Fibroblast of lung (primary cell): ENCODE data around the gene KRT20. TPM values are rescaled to one million over a fixed set of nuclear protein-coding genes. Genes with fewer than 3 reads are reported as not detected.

Experiments
- DNase-seq, 2 donors: peaks; one replicate each; pipeline versions ENCODE4 v3.0.0 to v3.0.0-alpha.2; 2010; ENCODE audit warnings: low read depth in 2 of 2
- H2AFZ ChIP-seq: 2 replicates; pipeline ENCODE4 v1.5.1; 2012; ENCODE audit warnings: low read length, control low read depth, inconsistent platforms
- H3K27ac ChIP-seq: 2 replicates; pipeline ENCODE4 v1.5.1; 2011; ENCODE audit warnings: low read length, control low read depth; ENCODE audit not compliant: insufficient read depth
- H3K27me3 ChIP-seq: 2 replicates; pipeline ENCODE4 v1.5.1; 2011; ENCODE audit warnings: mild to moderate bottlenecking, low read length; ENCODE audit not compliant: control insufficient read depth, insufficient read depth
- H3K36me3 ChIP-seq: 2 replicates; pipeline ENCODE4 v1.5.1; 2011; ENCODE audit warnings: low read length; ENCODE audit not compliant: control insufficient read depth, insufficient read depth
- H3K4me1 ChIP-seq: 2 replicates; pipeline ENCODE4 v1.5.1; 2011; ENCODE audit warnings: low read length; ENCODE audit not compliant: control insufficient read depth, insufficient read depth; ENCODE audit errors: extremely low read depth
- H3K4me2 ChIP-seq: 2 replicates; pipeline ENCODE4 v1.5.1; 2011; ENCODE audit warnings: low read length, control low read depth; ENCODE audit not compliant: insufficient read depth; ENCODE audit errors: extremely low read depth
- H3K4me3 ChIP-seq, 4 experiments: fragments of 200-600 bp in 1 of 4; sonication (generic) in 1 of 4; replicated peaks in 1 of 4; 2 replicates each; pipeline ENCODE4 v1.5.1; 2011 to 2016; ENCODE audit warnings: low read length in 4 of 4, low read depth in 3 of 4, mild to moderate bottlenecking in 3 of 4, control low read depth in 2 of 4, inconsistent platforms in 1 of 4, mixed read lengths in 1 of 4; ENCODE audit not compliant: insufficient read depth in 1 of 4; ENCODE audit errors: control extremely low read depth in 1 of 4
- H3K79me2 ChIP-seq: 2 replicates; pipeline ENCODE4 v1.5.1; 2012; ENCODE audit warnings: mild to moderate bottlenecking, low read length, inconsistent platforms; ENCODE audit not compliant: control insufficient read depth, insufficient read depth
- H3K9ac ChIP-seq: 2 replicates; pipeline ENCODE4 v1.5.1; 2011; ENCODE audit warnings: mild to moderate bottlenecking, low read length, control low read depth; ENCODE audit not compliant: insufficient read depth
- H3K9me3 ChIP-seq: 2 replicates; pipeline ENCODE4 v1.5.1; 2012; ENCODE audit warnings: low read depth, low read length; ENCODE audit not compliant: control insufficient read depth, insufficient read depth
- H4K20me1 ChIP-seq: 2 replicates; pipeline ENCODE4 v1.5.1; 2011; ENCODE audit warnings: low read length; ENCODE audit not compliant: control insufficient read depth, insufficient read depth; ENCODE audit errors: extremely low read depth
- CTCF ChIP-seq, 2 donors: IDR thresholded peaks in 1 of 2; conservative IDR thresholded peaks in 1 of 2; 1 replicate in 1 of 2; 2 replicates in 1 of 2; pipeline ENCODE4 v1.5.1; 2011 to 2012; ENCODE audit warnings: low read length in 2 of 2, control low read depth in 1 of 2, inconsistent platforms in 1 of 2, low read depth in 1 of 2, mild to moderate bottlenecking in 1 of 2
- EZH2 ChIP-seq: IDR thresholded peaks from 2 replicates; pipeline ENCODE4 v1.5.1; 2012; ENCODE audit warnings: low read length, control low read depth, mild to moderate bottlenecking; ENCODE audit errors: missing control alignments
- polyA minus RNA-seq: library from RNA; depleted of rRNA, polyadenylated mRNA; stranded (reverse); fragments of >200 nt; gene quantifications from 2 replicates; pipeline ENCODE4 v1.2.3, GENCODE V29; 2011; ENCODE audit warnings: low replicate concordance
- polyA plus RNA-seq, 2 donors: library from polyadenylated mRNA; depleted of rRNA in 1 of 2; stranded (reverse) in 1 of 2; unstranded in 1 of 2; fragments of >200 nt; gene quantifications; 2 replicates each; pipeline ENCODE4 v1.2.1, GENCODE V29; 2011 to 2012; ENCODE audit warnings: missing spikeins in 1 of 2
- total RNA-seq: library from RNA; depleted of rRNA; stranded (reverse); fragments of >200 nt; gene quantifications from 2 replicates; pipeline ENCODE4 v1.2.1, GENCODE V29; 2014

The KRT20 gene
- total RNA-seq (not detected in 2 replicates), polyA plus RNA-seq (not detected in 2 replicates), polyA minus RNA-seq (not detected in 2 replicates)
- polyA plus RNA-seq (2012), result not detected in 2 replicates

- no peaks in the 10 kb centered on the region for H3K36me3 ChIP-seq
- H3K9ac ChIP-seq, result no peak within 1 kb of the TSS
- H3K4me2 ChIP-seq, result no peak within 1 kb of the TSS
- no peaks in the 10 kb centered on the region for H4K20me1 ChIP-seq
- no peak within 1 kb of the TSS for H2AFZ ChIP-seq
- H3K27ac ChIP-seq, result no peak within 1 kb of the TSS
- DNase-seq, result no peak
- H3K4me1 ChIP-seq, result no peaks in the 10 kb centered on the region
- H3K9me3 ChIP-seq, result no peaks in the 10 kb centered on the region
- H3K27me3 ChIP-seq, result peaks cover 18% of the 10 kb centered on the region
- TF ChIP-seq EZH2 (no peak), CTCF (conservative IDR thresholded peaks at IDR 0.05 in 1 of 2, IDR thresholded peaks at IDR 0.05 in 1 of 2; ENCODE audit: low read depth in 1 of 2, low read length in 2 of 2) (peak in 1 of 2 donors; percentile 3)
- H3K4me3 ChIP-seq, result no peak within 1 kb of the TSS
- H3K79me2 ChIP-seq, result no peaks in the 10 kb centered on the region
Observed at GRCh38 chr17:40884708-40885512, at the start of gene KRT20. Gene KRT20 (minus strand): TSS chr17:40885242. CDS start chr17:40885185, 57 bp downstream.

- no peak overlapping the region for H3K4me2 ChIP-seq
- H3K9ac ChIP-seq, result no peak overlapping the region
- H4K20me1 ChIP-seq, result no peaks in the 10 kb centered on the region
- no peaks in the 10 kb centered on the region for H3K9me3 ChIP-seq
- peak in 1 of 2 donors; percentile 61 for DNase-seq
- no peak overlapping the region for H3K27ac ChIP-seq
- no peaks in the 10 kb centered on the region for H3K27me3 ChIP-seq
- no peak overlapping the region for H2AFZ ChIP-seq
- H3K4me3 ChIP-seq, result no peak overlapping the region
- TF ChIP-seq EZH2, result no peak
- TF ChIP-seq CTCF (conservative IDR thresholded peaks at IDR 0.05 in 1 of 2, IDR thresholded peaks at IDR 0.05 in 1 of 2; ENCODE audit: low read depth in 1 of 2, low read length in 2 of 2), result no peak
- no peaks in the 10 kb centered on the region for H3K36me3 ChIP-seq
- no peaks in the 10 kb centered on the region for H3K79me2 ChIP-seq
- no peaks in the 10 kb centered on the region for H3K4me1 ChIP-seq
Observed at GRCh38 chr17:40932608-40933007, 47.6 kb upstream of the KRT20 start.

GRCh38 chr17:40931311-40931710 is 46.3 kb upstream of the KRT20 start:
- H3K27me3 ChIP-seq, result no peaks in the 10 kb centered on the region

More at GRCh38 chr17:40931311-40931710, 46.3 kb upstream of the KRT20 start:
- Histone ChIP-seq H3K4me2 (no peak overlapping the region), H3K79me2 (no peaks in the 10 kb centered on the region), H3K36me3 (no peaks in the 10 kb centered on the region), H3K27ac (no peak overlapping the region), H3K9me3 (no peaks in the 10 kb centered on the region), H4K20me1 (no peaks in the 10 kb centered on the region), H2AFZ (no peak overlapping the region), H3K9ac (no peak overlapping the region), H3K4me1 (no peaks in the 10 kb centered on the region), H3K4me3 (no peak overlapping the region)
- TF ChIP-seq CTCF (conservative IDR thresholded peaks at IDR 0.05 in 1 of 2, IDR thresholded peaks at IDR 0.05 in 1 of 2; ENCODE audit: low read depth in 1 of 2, low read length in 2 of 2), result no peak
- TF ChIP-seq EZH2, result no peak
- no peak for DNase-seq
